Esophagus muscularis mucosa (tissue), 4 donors: ENCODE data around the gene CSK.

Experiments
- EP300 ChIP-seq: sonication (generic); formaldehyde crosslinking; IDR thresholded peaks from one replicate; pipeline ENCODE4 v1.6.1; 2017; ENCODE audit warnings: antibody characterized with exemption
- POLR2A ChIP-seq: fragments of 450-650 bp; IDR thresholded peaks from one replicate; pipeline ENCODE4 v1.6.1; 2017; ENCODE audit warnings: antibody characterized with exemption, moderate library complexity, mild to moderate bottlenecking, low read depth
- POLR2AphosphoS5 ChIP-seq, 2 donors: sonication (generic); formaldehyde crosslinking; IDR thresholded peaks; one replicate each; pipeline ENCODE4 v1.6.1; 2017; ENCODE audit warnings: antibody characterized with exemption in 2 of 2
- TF ChIP-seq, protein P1 (sequence below), 3 experiments: fragments of 200-600 bp in 2 of 3; fragments of 450-650 bp in 1 of 3; sonication (generic) in 2 of 3; IDR thresholded peaks; one replicate each; pipeline ENCODE4 v1.5.1; 2017 to 2019; ENCODE audit warnings: antibody characterized with exemption in 3 of 3, mild to moderate bottlenecking in 2 of 3, moderate library complexity in 1 of 3

GRCh38 chr15:74798388-74799254 lies 16.7 kb downstream of the CSK start:
- TF ChIP-seq, protein P1, sequence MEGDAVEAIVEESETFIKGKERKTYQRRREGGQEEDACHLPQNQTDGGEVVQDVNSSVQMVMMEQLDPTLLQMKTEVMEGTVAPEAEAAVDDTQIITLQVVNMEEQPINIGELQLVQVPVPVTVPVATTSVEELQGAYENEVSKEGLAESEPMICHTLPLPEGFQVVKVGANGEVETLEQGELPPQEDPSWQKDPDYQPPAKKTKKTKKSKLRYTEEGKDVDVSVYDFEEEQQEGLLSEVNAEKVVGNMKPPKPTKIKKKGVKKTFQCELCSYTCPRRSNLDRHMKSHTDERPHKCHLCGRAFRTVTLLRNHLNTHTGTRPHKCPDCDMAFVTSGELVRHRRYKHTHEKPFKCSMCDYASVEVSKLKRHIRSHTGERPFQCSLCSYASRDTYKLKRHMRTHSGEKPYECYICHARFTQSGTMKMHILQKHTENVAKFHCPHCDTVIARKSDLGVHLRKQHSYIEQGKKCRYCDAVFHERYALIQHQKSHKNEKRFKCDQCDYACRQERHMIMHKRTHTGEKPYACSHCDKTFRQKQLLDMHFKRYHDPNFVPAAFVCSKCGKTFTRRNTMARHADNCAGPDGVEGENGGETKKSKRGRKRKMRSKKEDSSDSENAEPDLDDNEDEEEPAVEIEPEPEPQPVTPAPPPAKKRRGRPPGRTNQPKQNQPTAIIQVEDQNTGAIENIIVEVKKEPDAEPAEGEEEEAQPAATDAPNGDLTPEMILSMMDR (IDR thresholded peaks at IDR 0.05), result no peak
- TF ChIP-seq POLR2A (no peak), POLR2AphosphoS5 (IDR thresholded peaks at IDR 0.05) (no peak), EP300 (no peak)
